NCI-H1105 (cell line): ENCODE measurements around the gene FOXN1.

Source experiments
- DNase-seq: peaks from one replicate; lab custom pipeline; 2025; lab: John Stamatoyannopoulos, UW

Gene FOXN1

GRCh38 chr17:28547623-28548416, 41.7 kb downstream of the FOXN1 start:
- DNase-seq, result peak; percentile 13

- DNase-seq, result no peak
Measured at GRCh38 chr17:28548417-28549130, 42.4 kb downstream of the FOXN1 start.

- DNase-seq, result no peak
Measured at GRCh38 chr17:28549236-28550132, 43.3 kb downstream of the FOXN1 start.

- DNase-seq, result no peak
Measured at GRCh38 chr17:28550858-28551257, 44.7 kb downstream of the FOXN1 start.

GRCh38 chr17:28551421-28552175, 45.5 kb downstream of the FOXN1 start:
- no peak for DNase-seq

- DNase-seq, result peak; percentile 70
Measured at GRCh38 chr17:28552176-28552999, 46.2 kb downstream of the FOXN1 start, which contains the start of gene UNC119. Gene UNC119, minus strand, starts transcription at chr17:28552624. Its CDS starts 67 bp downstream, at chr17:28552557.

GRCh38 chr17:28553000-28553505, 46.9 kb downstream of the FOXN1 start:
- no peak for DNase-seq

GRCh38 chr17:28554565-28554964, 48.4 kb downstream of the FOXN1 start:
- no peak for DNase-seq

GRCh38 chr17:28555022-28555421, 48.9 kb downstream of the FOXN1 start:
- DNase-seq, result no peak

- no peak for DNase-seq
Measured at GRCh38 chr17:28563475-28563874, 57.3 kb downstream of the FOXN1 start.

GRCh38 chr17:28567604-28568003, 61.5 kb downstream of the FOXN1 start:
- no peak for DNase-seq

- no peak for DNase-seq
Measured at GRCh38 chr17:28569446-28569845, 63.3 kb downstream of the FOXN1 start.

- DNase-seq, result peak; percentile 40
Measured at GRCh38 chr17:28570716-28571360, 64.7 kb downstream of the FOXN1 start.

GRCh38 chr17:28571361-28572122, 65.4 kb downstream of the FOXN1 start, which contains the start of gene PIGS:
Gene PIGS, minus strand, starts transcription at chr17:28571524. Its CDS starts 28 bp downstream, at chr17:28571496.
- DNase-seq, result peak; percentile 91

GRCh38 chr17:28572259-28573039, 66.3 kb downstream of the FOXN1 start:
- DNase-seq, result no peak

- no peak for DNase-seq
Measured at GRCh38 chr17:28573040-28573380, 66.9 kb downstream of the FOXN1 start.

- DNase-seq, result no peak
Measured at GRCh38 chr17:28573521-28573920, 67.4 kb downstream of the FOXN1 start.

GRCh38 chr17:28573966-28574480, 67.9 kb downstream of the FOXN1 start:
- DNase-seq, result no peak
